Osteocyte (in vitro differentiated cells): Measurements from ENCODE around the gene NFIC. TPM values are rescaled to one million over a fixed set of nuclear protein-coding genes. Genes with fewer than 3 reads are reported as not detected.

Experiments
- DNase-seq: peaks from one replicate; pipeline ENCODE4 v3.0.0; 2021; ENCODE audit warnings: mixed read lengths; ENCODE audit not compliant: unreplicated experiment; ENCODE audit errors: extremely low spot score
- H3K27ac Mint-ChIP-seq: one replicate; pipeline ENCODE4 v1.8.0; 2021; ENCODE audit warnings: mild to moderate bottlenecking, mixed read lengths; ENCODE audit not compliant: unreplicated experiment
- H3K27me3 Mint-ChIP-seq: one replicate; pipeline ENCODE4 v1.8.0; 2021; ENCODE audit warnings: mixed read lengths; ENCODE audit not compliant: unreplicated experiment
- H3K36me3 Mint-ChIP-seq: one replicate; pipeline ENCODE4 v1.8.0; 2021; ENCODE audit warnings: mixed read lengths; ENCODE audit not compliant: unreplicated experiment
- H3K4me1 Mint-ChIP-seq: one replicate; pipeline ENCODE4 v1.8.0; 2021; ENCODE audit warnings: mixed read lengths; ENCODE audit not compliant: unreplicated experiment
- H3K4me3 Mint-ChIP-seq: one replicate; pipeline ENCODE4 v1.8.0; 2021; ENCODE audit warnings: mild to moderate bottlenecking, moderate library complexity, mixed read lengths; ENCODE audit not compliant: unreplicated experiment
- H3K9me3 Mint-ChIP-seq: one replicate; pipeline ENCODE4 v1.8.0; 2021; ENCODE audit warnings: mixed read lengths; ENCODE audit not compliant: unreplicated experiment
- CTCF ChIP-seq: fragments of 200-600 bp; sonication (generic); IDR thresholded peaks from 2 replicates; pipeline ENCODE4 v1.5.0; 2021; ENCODE audit warnings: antibody characterized with exemption, mild to moderate bottlenecking, moderate library complexity
- total RNA-seq: library from RNA; stranded (reverse); gene quantifications from 2 replicates; pipeline ENCODE4 v1.2.1, GENCODE V29; 2021

Gene NFIC
- total RNA-seq, 1 donor from 2014 or later = 63.8 TPM

DNA sequence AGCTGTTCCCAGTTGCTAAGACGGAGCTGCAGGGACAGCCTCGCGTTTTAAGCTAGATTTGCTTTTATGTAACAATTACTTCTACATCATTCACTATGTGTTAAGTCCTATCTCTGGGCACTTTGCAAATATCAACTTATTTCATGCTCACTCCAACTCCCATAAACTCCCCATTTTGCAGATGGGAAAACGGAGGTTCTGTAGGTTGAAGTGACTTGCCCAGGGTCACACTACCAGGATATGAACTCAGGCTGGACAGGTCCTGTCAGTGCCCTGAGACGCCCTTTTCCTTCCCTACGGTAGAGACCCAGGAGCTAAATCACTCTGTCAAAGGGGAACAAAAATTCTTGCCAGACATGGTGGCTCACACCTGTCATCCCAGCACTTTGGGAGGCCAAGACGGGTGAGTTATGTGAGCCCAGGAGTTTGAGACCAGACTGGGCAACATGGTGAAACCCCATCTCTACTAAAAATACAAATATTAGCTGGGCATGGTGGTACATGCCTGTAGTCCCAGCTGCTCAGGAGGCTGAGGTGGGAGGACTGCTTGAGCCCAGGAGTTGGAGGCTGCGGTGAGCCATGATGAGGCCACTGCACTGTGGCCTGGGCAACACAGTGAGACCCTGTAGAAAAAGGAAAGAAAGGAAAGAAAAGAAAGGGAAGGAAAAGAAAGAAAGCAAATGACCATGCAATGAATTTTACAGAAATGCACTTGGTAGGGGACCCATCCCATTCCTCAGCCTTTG, 14.5 kb upstream of the NFIC start:
- peaks cover 5% of the 10 kb centered on the region for H3K4me1 Mint-ChIP-seq
- no peak for TF ChIP-seq CTCF
- H3K4me3 Mint-ChIP-seq = no peak overlapping the region
- no peaks in the 10 kb centered on the region for H3K36me3 Mint-ChIP-seq
- DNase-seq = no peak
- no peak overlapping the region for H3K27ac Mint-ChIP-seq
- peaks cover 10% of the 10 kb centered on the region for H3K27me3 Mint-ChIP-seq
- H3K9me3 Mint-ChIP-seq = no peaks in the 10 kb centered on the region

DNA sequence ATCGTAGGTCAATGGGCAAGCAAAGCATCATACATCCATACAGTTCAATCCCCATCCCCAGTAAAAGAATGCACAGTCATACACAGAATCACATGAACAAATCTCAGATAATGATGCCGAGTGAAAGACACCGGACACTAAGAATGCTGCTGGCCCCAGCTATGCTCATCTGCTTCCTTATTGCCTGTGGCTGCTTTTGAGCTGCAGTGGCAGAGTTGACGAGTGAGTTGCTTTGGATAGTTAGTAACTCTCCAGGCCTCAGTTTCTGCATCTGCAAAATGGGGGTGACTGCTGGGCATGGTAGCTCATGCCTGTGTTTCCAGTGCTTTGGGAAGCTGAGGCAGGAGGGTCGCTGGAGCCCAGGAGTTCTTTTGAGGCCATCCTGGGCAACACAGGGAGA, 12.9 kb upstream of the NFIC start:
- TF ChIP-seq CTCF = no peak
- Mint-ChIP-seq H3K27me3 (peaks cover 10% of the 10 kb centered on the region), H3K4me3 (no peak overlapping the region), H3K36me3 (no peaks in the 10 kb centered on the region), H3K9me3 (no peaks in the 10 kb centered on the region), H3K27ac (no peak overlapping the region), H3K4me1 (peaks cover 10% of the 10 kb centered on the region)
- DNase-seq = no peak

DNA sequence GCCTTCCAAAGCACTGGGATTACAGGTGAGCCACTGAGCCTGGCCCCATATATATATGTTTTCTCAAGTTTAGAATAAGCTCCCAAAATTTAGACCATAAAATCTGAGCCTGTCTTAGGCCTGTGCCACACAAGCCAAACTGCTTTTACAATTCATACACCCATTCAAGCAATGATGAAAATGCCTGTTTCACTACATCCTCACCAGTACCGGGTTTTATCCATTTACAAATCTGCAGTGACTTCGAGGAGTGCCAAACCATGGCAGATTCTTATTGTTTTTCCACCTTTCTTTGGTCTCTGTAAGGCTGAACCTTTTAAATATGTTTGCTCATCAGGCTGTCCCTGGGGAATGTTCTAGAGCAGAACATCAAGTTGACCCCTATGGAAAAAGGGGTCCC, 9.6 kb upstream of the NFIC start:
- Mint-ChIP-seq H3K27ac (no peak overlapping the region), H3K9me3 (no peaks in the 10 kb centered on the region), H3K4me1 (peaks cover 17% of the 10 kb centered on the region), H3K27me3 (peaks cover 4% of the 10 kb centered on the region), H3K36me3 (no peaks in the 10 kb centered on the region), H3K4me3 (no peak overlapping the region)
- no peak for DNase-seq
- no peak for TF ChIP-seq CTCF

- Mint-ChIP-seq H3K27ac (no peak overlapping the region), H3K36me3 (no peaks in the 10 kb centered on the region), H3K27me3 (no peaks in the 10 kb centered on the region), H3K9me3 (no peaks in the 10 kb centered on the region), H3K4me1 (peaks cover 17% of the 10 kb centered on the region), H3K4me3 (peak overlapping the region; percentile 65)
- DNase-seq = no peak
- no peak for TF ChIP-seq CTCF
Measured at GRCh38 chr19:3357271-3357991, 9.0 kb upstream of the NFIC start.

DNA sequence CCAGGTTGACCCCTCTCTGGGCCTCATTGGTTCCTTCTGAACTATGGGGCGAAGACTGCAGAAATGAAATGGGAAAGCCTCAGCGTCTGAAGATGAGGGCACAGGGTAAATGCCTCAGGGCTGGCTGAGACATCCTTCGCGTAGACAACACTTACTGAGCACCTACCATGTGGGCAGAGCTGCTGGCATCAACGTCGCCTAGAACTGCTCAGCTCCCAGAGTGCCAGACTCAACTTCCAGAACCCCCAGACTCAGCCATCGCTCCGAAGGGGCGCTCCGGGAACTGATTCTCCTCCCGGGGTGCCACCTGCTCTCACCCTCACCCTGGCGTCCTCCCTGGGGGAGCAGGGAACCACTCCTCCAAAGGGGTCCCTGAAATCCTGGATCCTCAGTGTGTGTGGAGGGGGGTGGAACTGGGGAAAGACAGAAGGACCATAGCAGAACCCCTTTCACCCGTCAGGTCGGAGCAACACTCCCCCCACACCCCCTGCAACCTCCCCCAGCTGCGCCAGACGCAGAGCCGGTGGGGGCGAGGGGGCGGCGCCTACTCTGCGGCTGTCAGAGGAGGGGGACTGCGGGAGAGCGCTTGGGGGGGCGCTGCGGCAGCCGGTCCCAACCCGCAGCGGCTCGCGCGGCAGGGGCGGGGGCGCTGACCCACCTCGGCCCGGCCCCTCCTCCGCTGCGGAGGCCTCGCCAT, 8.2 kb upstream of the NFIC start:
- Mint-ChIP-seq H3K27ac (no peak overlapping the region), H3K4me1 (peaks cover 17% of the 10 kb centered on the region), H3K9me3 (no peaks in the 10 kb centered on the region), H3K27me3 (no peaks in the 10 kb centered on the region), H3K36me3 (no peaks in the 10 kb centered on the region), H3K4me3 (peak overlapping the region; percentile 65)
- no peak for TF ChIP-seq CTCF
- DNase-seq = no peak
